ENCODE results near the gene TBC1D14.

DNA sequence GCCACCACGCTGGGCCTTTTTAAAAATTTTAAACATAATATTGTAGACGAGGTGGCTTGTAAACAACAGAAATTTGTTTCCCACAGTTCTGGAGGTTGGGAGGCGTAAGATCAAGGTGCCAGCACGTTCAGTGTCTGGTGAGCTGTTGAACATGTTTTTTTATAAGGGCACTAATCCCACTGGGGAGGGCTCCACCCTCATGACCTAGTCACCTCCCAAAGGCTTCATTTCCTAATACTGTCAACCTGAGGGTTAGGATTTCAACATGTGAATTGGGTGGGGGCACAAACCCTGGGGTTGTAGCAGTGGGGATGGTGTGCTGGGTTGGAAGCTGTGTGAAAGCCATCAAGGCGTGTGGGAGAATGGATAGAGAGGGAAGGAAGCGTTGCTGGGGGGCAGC lies 27.6 kb downstream of the TBC1D14 start:
- TF ChIP-seq CTCF (IDR thresholded peaks at IDR 0.05) (no peak), POLR2A (IDR thresholded peaks at IDR 0.05) (no peak)
